Measurements from ENCODE around the gene TACC3. TPM values are rescaled to one million over a fixed set of nuclear protein-coding genes. Genes with fewer than 3 reads are reported as not detected.
A peak's percentile ranks its signal among the peaks of the same experiment; 100 is the strongest.

The TACC3 gene
- total RNA-seq, 6 donors from 2014 or later, result 8.9 to 47.4 (median 21.9) TPM

GRCh38 chr4:1756893-1757779, 35.8 kb downstream of the TACC3 start:
- no peak for TF ChIP-seq CTCF (IDR thresholded peaks at IDR 0.05)
- TF ChIP-seq EP300 (IDR thresholded peaks at IDR 0.05), result no peak
- no peak for TF ChIP-seq POLR2AphosphoS5 (IDR thresholded peaks at IDR 0.05)
- no peak for TF ChIP-seq POLR2A (IDR thresholded peaks at IDR 0.05)
- Histone ChIP-seq H3K4me1 (peaks cover 24 to 42% (median 32%) of the 10 kb centered on the region in 4 donors), H3K4me3 (no peak overlapping the region), H3K9me3 (no peaks in the 10 kb centered on the region), H3K27ac (peak overlapping the region in 2 of 4 donors; percentile 11 to 78), H3K36me3 (no peaks in the 10 kb centered on the region), H3K27me3 (no peaks in the 10 kb centered on the region)
- no peak for ATAC-seq (ENCODE audit: low FRiP score in 2 of 2)
- 74 to 87% methylated on average over 7 to 20 of the region's 20 CpGs for whole genome bisulfite sequencing, 2 donors
- peak in 1 of 2 donors; percentile 68 for DNase-seq

GRCh38 chr4:1757836-1758235, 36.5 kb downstream of the TACC3 start:
- DNase-seq, result no peak
- WGBS, 2 donors, result 64 to 74% methylated on average over 12 to 14 of the region's 17 CpGs
- Histone ChIP-seq H3K36me3 (no peaks in the 10 kb centered on the region), H3K27me3 (no peaks in the 10 kb centered on the region), H3K9me3 (no peaks in the 10 kb centered on the region), H3K4me3 (no peak overlapping the region), H3K27ac (peak overlapping the region in 2 of 4 donors; percentile 69 to 79), H3K4me1 (peaks cover 19 to 36% (median 25%) of the 10 kb centered on the region in 4 donors)
- no peak for ATAC-seq (ENCODE audit: low FRiP score in 2 of 2)
- TF ChIP-seq CTCF (IDR thresholded peaks at IDR 0.05), result no peak
- TF ChIP-seq EP300 (IDR thresholded peaks at IDR 0.05), result no peak
- TF ChIP-seq POLR2A (IDR thresholded peaks at IDR 0.05), result no peak
- no peak for TF ChIP-seq POLR2AphosphoS5 (IDR thresholded peaks at IDR 0.05)

- H3K9me3 ChIP-seq, result no peaks in the 10 kb centered on the region
- DNase-seq (peak in 1 of 2 donors; percentile 63), ATAC-seq (ENCODE audit: low FRiP score in 2 of 2) (no peak)
- 85 to 93% methylated on average over 8 to 23 of the region's 27 CpGs for WGBS, 2 donors
- TF ChIP-seq EP300 (IDR thresholded peaks at IDR 0.05) (no peak), POLR2AphosphoS5 (IDR thresholded peaks at IDR 0.05) (no peak), CTCF (IDR thresholded peaks at IDR 0.05) (no peak), POLR2A (IDR thresholded peaks at IDR 0.05) (no peak)
- H3K27me3 ChIP-seq, result no peaks in the 10 kb centered on the region
- peaks cover 23 to 36% (median 24%) of the 10 kb centered on the region in 4 donors for H3K4me1 ChIP-seq
- H3K4me3 ChIP-seq, result no peak overlapping the region
- H3K36me3 ChIP-seq, result no peaks in the 10 kb centered on the region
- H3K27ac ChIP-seq, result peak overlapping the region; percentile 12 to 79 (median 62)
These were observed 37.2 kb downstream of the TACC3 start for GRCh38 chr4:1758306-1759121.

- no peak overlapping the region for H3K4me3 ChIP-seq
- no peak for ATAC-seq (ENCODE audit: low FRiP score in 2 of 2)
These were observed 38.0 kb downstream of the TACC3 start for GRCh38 chr4:1759170-1759817.

More at GRCh38 chr4:1759170-1759817, 38.0 kb downstream of the TACC3 start:
- no peaks in the 10 kb centered on the region for H3K27me3 ChIP-seq
- peaks cover 27 to 39% (median 29%) of the 10 kb centered on the region in 4 donors for H3K4me1 ChIP-seq
- TF ChIP-seq POLR2A (IDR thresholded peaks at IDR 0.05), result no peak
- peak overlapping the region; percentile 12 to 79 (median 62) for H3K27ac ChIP-seq
- 81 to 86% methylated on average over 1 to 15 of the region's 19 CpGs for WGBS, 2 donors
- H3K9me3 ChIP-seq, result no peaks in the 10 kb centered on the region
- H3K36me3 ChIP-seq, result no peaks in the 10 kb centered on the region
- DNase-seq, result peak in 1 of 2 donors; percentile 50

Measured in upper lobe of left lung (tissue), 6 donors.